Keratinocyte (primary cell): ENCODE results near the gene MRTFA. TPM values are rescaled to one million over a fixed set of nuclear protein-coding genes. Genes with fewer than 3 reads are reported as not detected.

Source experiments
- DNase-seq: peaks from one replicate; pipeline ENCODE4 v3.0.0-alpha.2; 2011; ENCODE audit warnings: low read depth, missing footprints, low spot score
- FAIRE-seq: peaks from 2 replicates; lab custom pipeline; 2011; peaks lifted over from hg19 to GRCh38; lab: Jason Lieb, UNC
- H2AFZ ChIP-seq: 2 replicates; pipeline ENCODE4 v1.6.0; 2012; ENCODE audit warnings: low read length, control low read depth, inconsistent platforms; ENCODE audit not compliant: control insufficient read depth
- H3K27ac ChIP-seq: 2 replicates; pipeline ENCODE4 v1.5.1; 2011; ENCODE audit warnings: low read length; ENCODE audit not compliant: control insufficient read depth, insufficient read depth
- H3K27me3 ChIP-seq: 3 replicates; pipeline ENCODE4 v1.6.0; 2011; ENCODE audit warnings: low read length; ENCODE audit not compliant: control insufficient read depth, insufficient read depth; ENCODE audit errors: extremely low read depth
- H3K36me3 ChIP-seq, 2 experiments: 2 replicates in 1 of 2; 3 replicates in 1 of 2; pipeline ENCODE4 v1.5.1; 2011; ENCODE audit warnings: low read length in 2 of 2, mild to moderate bottlenecking in 1 of 2; ENCODE audit not compliant: control insufficient read depth in 2 of 2, insufficient read depth in 2 of 2; ENCODE audit errors: extremely low read depth in 1 of 2
- H3K4me1 ChIP-seq: 3 replicates; pipeline ENCODE4 v1.5.1; 2011; ENCODE audit warnings: low read length; ENCODE audit not compliant: control insufficient read depth, insufficient read depth; ENCODE audit errors: extremely low read depth
- H3K4me2 ChIP-seq: 3 replicates; pipeline ENCODE4 v1.6.0; 2011; ENCODE audit warnings: low read depth, low read length; ENCODE audit not compliant: control insufficient read depth, insufficient read depth; ENCODE audit errors: extremely low read depth
- H3K4me3 ChIP-seq, 3 experiments: fragments of 200-600 bp in 1 of 3; sonication (generic) in 1 of 3; 2 replicates in 2 of 3; 3 replicates in 1 of 3; pipeline ENCODE4 v1.5.1; 2011 to 2016; ENCODE audit warnings: low read length in 3 of 3, mild to moderate bottlenecking in 3 of 3, control low read depth in 2 of 3, inconsistent platforms in 1 of 3, low read depth in 1 of 3, mixed read lengths in 1 of 3, mixed run types in 1 of 3, moderate library complexity in 1 of 3; ENCODE audit not compliant: control insufficient read depth in 2 of 3, insufficient read depth in 2 of 3; ENCODE audit errors: extremely low read depth in 1 of 3
- H3K79me2 ChIP-seq: 2 replicates; pipeline ENCODE4 v1.6.0; 2012; ENCODE audit warnings: low read length; ENCODE audit not compliant: control insufficient read depth, insufficient read depth
- H3K9ac ChIP-seq: 3 replicates; pipeline ENCODE4 v1.6.0; 2011; ENCODE audit warnings: low read length; ENCODE audit not compliant: control insufficient read depth, insufficient read depth; ENCODE audit errors: extremely low read depth
- H3K9me1 ChIP-seq: 3 replicates; pipeline ENCODE4 v1.6.0; 2011; ENCODE audit warnings: low read length; ENCODE audit not compliant: control insufficient read depth, insufficient read depth; ENCODE audit errors: extremely low read depth
- H3K9me3 ChIP-seq: 2 replicates; pipeline ENCODE4 v1.5.1; 2012; ENCODE audit warnings: low read depth, low read length; ENCODE audit not compliant: control insufficient read depth
- H4K20me1 ChIP-seq: 3 replicates; pipeline ENCODE4 v1.6.0; 2011; ENCODE audit warnings: low read length; ENCODE audit not compliant: control insufficient read depth, insufficient read depth; ENCODE audit errors: extremely low read depth
- CTCF ChIP-seq, 3 experiments: IDR thresholded peaks in 1 of 3; conservative IDR thresholded peaks in 1 of 3; optimal IDR thresholded peaks in 1 of 3; 2 replicates in 2 of 3; 3 replicates in 1 of 3; pipeline versions ENCODE3 to v1.5.1; 2011; ENCODE audit warnings: low read length in 3 of 3, mild to moderate bottlenecking in 3 of 3, moderate library complexity in 2 of 3, control low read depth in 1 of 3, inconsistent platforms in 1 of 3; ENCODE audit not compliant: insufficient read depth in 2 of 3; ENCODE audit errors: extremely low read depth in 1 of 3
- EZH2 ChIP-seq: IDR thresholded peaks from one replicate; pipeline ENCODE4 v1.6.1; 2012; ENCODE audit warnings: inconsistent platforms, mild to moderate bottlenecking, low read length, moderate library complexity
- dilution Hi-C: fragments of 300-500 bp; cut with MboI; formaldehyde crosslinking; loops from one replicate; pipeline ENCODE4 v1.7.0; 2020; ENCODE audit warnings: low sequenced_read_pairs; ENCODE audit not compliant: extremely low pct_ligation_motif_present
- polyA plus RNA-seq, 5 experiments: library from polyadenylated mRNA; depleted of rRNA in 3 of 5; stranded (reverse) in 3 of 5; stranded (forward) in 1 of 5; unstranded in 1 of 5; fragments of >200 nt; gene quantifications; 1 replicate in 1 of 5; 2 replicates in 3 of 5; 3 replicates in 1 of 5; pipeline versions ENCODE4 v1.2.1 to v1.2.3, GENCODE V29; 2011 to 2012; ENCODE audit warnings: missing spikeins in 2 of 5, low read depth in 1 of 5, low replicate concordance in 1 of 5

Gene MRTFA
- polyA plus RNA-seq, 1 donor (not counting 4 experiments of a cell fraction or from before 2014, with no cell fraction given): 6.5 TPM

- peaks cover 57% of the 10 kb centered on the region for H3K79me2 ChIP-seq
- H3K4me3 ChIP-seq: no peak overlapping the region
- peaks cover 5% of the 10 kb centered on the region for H3K4me1 ChIP-seq
- no peaks in the 10 kb centered on the region for H4K20me1 ChIP-seq
- no peaks in the 10 kb centered on the region for H3K9me3 ChIP-seq
- DNase-seq (no peak), FAIRE-seq (peak; percentile 5)
- no peak overlapping the region for H2AFZ ChIP-seq
- peaks cover 3 to 16% of the 10 kb centered on the region in 2 experiments for H3K36me3 ChIP-seq
- dilution Hi-C loops: no loop called here
- no peaks in the 10 kb centered on the region for H3K27me3 ChIP-seq
- TF ChIP-seq CTCF (optimal IDR thresholded peaks at IDR 0.05 in 1 of 3, IDR thresholded peaks at IDR 0.05 in 1 of 3, conservative IDR thresholded peaks at IDR 0.05 in 1 of 3; ENCODE audit: extremely low read depth in 1 of 3, insufficient read depth in 2 of 3, low read length in 3 of 3) (no peak), EZH2 (no peak)
- no peak overlapping the region for H3K9ac ChIP-seq
- H3K9me1 ChIP-seq: no peaks in the 10 kb centered on the region
- H3K4me2 ChIP-seq: peak overlapping the region; percentile 9
- H3K27ac ChIP-seq: no peak overlapping the region
Observed at GRCh38 chr22:40519284-40519947, 117.1 kb downstream of the MRTFA start.

GRCh38 chr22:40518840-40519239 lies 117.7 kb downstream of the MRTFA start:
- Histone ChIP-seq H3K36me3 (peaks cover 3 to 16% of the 10 kb centered on the region in 2 experiments), H3K79me2 (peaks cover 51% of the 10 kb centered on the region), H3K4me2 (no peak overlapping the region), H3K4me1 (peaks cover 5% of the 10 kb centered on the region), H3K27me3 (no peaks in the 10 kb centered on the region), H3K9me1 (no peaks in the 10 kb centered on the region), H3K9ac (no peak overlapping the region), H4K20me1 (no peaks in the 10 kb centered on the region), H2AFZ (no peak overlapping the region), H3K4me3 (no peak overlapping the region), H3K27ac (no peak overlapping the region), H3K9me3 (no peaks in the 10 kb centered on the region)
- FAIRE-seq (no peak), DNase-seq (no peak)
- dilution Hi-C loops: no loop called here
- TF ChIP-seq EZH2 (no peak), CTCF (optimal IDR thresholded peaks at IDR 0.05 in 1 of 3, IDR thresholded peaks at IDR 0.05 in 1 of 3, conservative IDR thresholded peaks at IDR 0.05 in 1 of 3; ENCODE audit: extremely low read depth in 1 of 3, insufficient read depth in 2 of 3, low read length in 3 of 3) (no peak)
